A673 (cell line): Measurements from ENCODE around the gene ST3GAL4. TPM values are rescaled to one million over a fixed set of nuclear protein-coding genes. Genes with fewer than 3 reads are reported as not detected.

Source experiments
- BruUV-seq: library from RNA; stranded (reverse); fragments of 400-500 nt; replicated peaks from 2 replicates; lab custom pipeline; 2021; lab: Mats Ljungman, UMichigan
- CTCF ChIA-PET: fragments of 300-600 bp; sonication (Branson Sonifier 250); formaldehyde crosslinking; loops from one replicate; lab custom pipeline; 2022; ENCODE audit warnings: antibody characterized with exemption; lab: Charles Lee
- POLR2A ChIA-PET: fragments of 300-600 bp; sonication (Branson Sonifier 250); formaldehyde crosslinking; loops from one replicate; lab custom pipeline; 2022; ENCODE audit warnings: antibody characterized with exemption; ENCODE audit not compliant: low non-redundant PET; lab: Charles Lee
- DNase-seq: peaks from one replicate; pipeline ENCODE4 v3.0.0-alpha.2; 2015; ENCODE audit warnings: low spot score
- H3K27ac ChIP-seq: fragments of 200-600 bp; sonication (generic); 2 replicates; pipeline ENCODE4 v1.5.1; 2016; ENCODE audit warnings: mixed run types, low read depth, mild to moderate bottlenecking, mixed read lengths, antibody characterized with exemption, low read length; ENCODE audit not compliant: poor library complexity, severe bottlenecking
- H3K27me3 ChIP-seq: fragments of 200-600 bp; sonication (generic); replicated peaks from 2 replicates; pipeline ENCODE4 v1.6.1; 2017; ENCODE audit warnings: mixed run types, low read depth, mild to moderate bottlenecking, mixed read lengths, antibody characterized with exemption, low read length; ENCODE audit not compliant: insufficient read depth, poor library complexity
- H3K36me3 ChIP-seq: fragments of 200-600 bp; sonication (generic); 2 replicates; pipeline ENCODE4 v1.6.1; 2016; ENCODE audit warnings: mixed run types, mild to moderate bottlenecking, mixed read lengths, antibody characterized with exemption, low read length; ENCODE audit not compliant: insufficient read depth, poor library complexity, severe bottlenecking
- H3K4me1 ChIP-seq: fragments of 200-600 bp; sonication (generic); 2 replicates; pipeline ENCODE4 v1.6.1; 2017; ENCODE audit warnings: mixed run types, mild to moderate bottlenecking, mixed read lengths, antibody characterized with exemption, low read length; ENCODE audit not compliant: insufficient read depth, poor library complexity, severe bottlenecking
- H3K4me3 ChIP-seq: fragments of 200-600 bp; sonication (generic); 2 replicates; pipeline ENCODE4 v1.5.1; 2016; ENCODE audit warnings: low read depth, mixed run types, mild to moderate bottlenecking, mixed read lengths, low read length; ENCODE audit not compliant: poor library complexity, severe bottlenecking
- H3K9me3 ChIP-seq: fragments of 200-600 bp; sonication (generic); 2 replicates; pipeline ENCODE4 v1.6.1; 2016; ENCODE audit warnings: mixed run types, low read depth, mild to moderate bottlenecking, mixed read lengths, antibody characterized with exemption, low read length; ENCODE audit not compliant: poor library complexity, severe bottlenecking
- CTCF ChIP-seq: fragments of 300-800, 200-600 bp; sonication (generic); conservative IDR thresholded peaks from 2 replicates; pipeline ENCODE4 v1.5.1; 2017; ENCODE audit warnings: low read depth, mild to moderate bottlenecking, antibody characterized with exemption, low read length, moderate library complexity, mixed read lengths
- EZH2 ChIP-seq: fragments of 200-600 bp; sonication (generic); IDR thresholded peaks from 2 replicates; pipeline ENCODE4 v1.6.1; 2017; ENCODE audit warnings: borderline replicate concordance, low read depth, mild to moderate bottlenecking, mixed read lengths, antibody characterized with exemption, low read length; ENCODE audit not compliant: poor library complexity, severe bottlenecking
- intact Hi-C: fragments of 100-400 bp; cut with micrococcal nuclease; formaldehyde crosslinking; loops from one replicate; pipeline ENCODE4 v1.10.0; 2022; ENCODE audit not compliant: unreplicated experiment
- total RNA-seq: library from RNA; stranded (reverse); gene quantifications from 2 replicates; pipeline ENCODE4 v1.2.3, GENCODE V29; 2021

The ST3GAL4 gene
- total RNA-seq, 1 experiment from 2014 or later = 29.9 TPM

DNA sequence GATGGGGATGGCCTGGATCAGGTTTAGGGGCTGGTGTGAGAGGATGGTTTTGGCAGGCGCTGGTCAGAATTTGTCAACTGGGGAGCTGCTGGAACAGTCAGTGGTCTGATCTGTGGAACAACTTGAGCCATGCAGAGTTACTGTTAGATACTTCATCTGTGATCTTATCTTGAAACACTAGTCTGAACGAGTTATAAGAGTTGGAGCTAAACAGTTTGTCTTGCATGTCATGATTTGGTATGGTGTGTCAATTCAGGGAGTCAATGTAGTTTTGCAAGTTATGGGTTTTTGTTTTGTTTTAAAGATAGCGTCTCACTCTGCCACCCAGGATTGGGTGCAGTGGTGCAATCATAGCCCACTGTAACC, 54.1 kb downstream of the ST3GAL4 start:
- H3K27ac ChIP-seq = no peak overlapping the region

DNA sequence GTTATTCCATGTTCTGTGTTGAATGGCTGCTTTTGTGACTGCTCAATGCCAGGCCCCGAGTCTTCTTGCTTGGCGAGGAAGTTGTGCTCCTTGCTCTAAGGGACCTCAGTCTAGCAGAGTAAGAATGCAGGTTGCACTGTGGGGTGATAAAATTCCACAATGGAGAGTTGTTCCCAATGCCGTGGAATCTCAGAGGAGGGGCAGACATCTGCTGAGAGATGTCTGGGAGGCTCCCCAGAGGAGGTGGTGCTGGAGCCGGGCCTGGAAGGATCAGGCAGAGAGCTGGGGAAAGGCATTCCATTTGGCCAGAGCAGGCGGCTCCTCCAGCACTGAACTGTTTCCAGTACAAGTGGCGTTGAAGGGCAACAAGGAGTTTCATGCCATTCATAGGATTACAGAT, 55.2 kb downstream of the ST3GAL4 start:
- Histone ChIP-seq H3K27me3 (no peaks in the 10 kb centered on the region), H3K27ac (no peak overlapping the region), H3K4me1 (no peaks in the 10 kb centered on the region), H3K9me3 (no peaks in the 10 kb centered on the region), H3K4me3 (no peak overlapping the region), H3K36me3 (peaks cover 10% of the 10 kb centered on the region)
- CTCF ChIA-PET = no interaction called here
- BruUV-seq = no TSS peak
- DNase-seq = no peak
- POLR2A ChIA-PET = no interaction called here
- intact Hi-C loops = no loop called here
- TF ChIP-seq CTCF = no peak
- TF ChIP-seq EZH2 = no peak

More for the DNA sequence above, 54.1 kb downstream of the ST3GAL4 start:
- POLR2A ChIA-PET = no interaction called here
- no TSS peak for BruUV-seq
- H3K4me1 ChIP-seq = no peaks in the 10 kb centered on the region
- peaks cover 10% of the 10 kb centered on the region for H3K36me3 ChIP-seq
- TF ChIP-seq CTCF (no peak), EZH2 (no peak)
- H3K4me3 ChIP-seq = no peak overlapping the region
- CTCF ChIA-PET = no interaction called here
- intact Hi-C loops = no loop called here
- H3K9me3 ChIP-seq = no peaks in the 10 kb centered on the region
- no peak for DNase-seq
- no peaks in the 10 kb centered on the region for H3K27me3 ChIP-seq

- intact Hi-C loops = no loop called here
- CTCF ChIA-PET = no interaction called here
- no TSS peak for BruUV-seq
These were observed 56.5 kb downstream of the ST3GAL4 start for GRCh38 chr11:126411971-126412381.

DNA sequence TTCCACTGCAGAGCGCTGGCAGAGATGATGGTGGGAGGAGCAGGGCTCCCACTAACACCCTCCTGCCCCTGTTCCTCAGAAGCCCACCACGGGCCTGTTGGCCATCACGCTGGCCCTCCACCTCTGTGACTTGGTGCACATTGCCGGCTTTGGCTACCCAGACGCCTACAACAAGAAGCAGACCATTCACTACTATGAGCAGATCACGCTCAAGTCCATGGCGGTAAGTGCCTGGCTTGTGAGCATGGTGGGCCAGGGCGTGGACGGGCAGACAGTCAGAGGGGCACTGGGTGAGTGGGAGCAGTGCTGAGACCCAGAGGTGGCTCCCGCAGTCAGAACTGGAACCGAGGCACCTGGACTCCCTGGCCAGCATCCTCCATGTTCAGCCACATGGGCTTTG, 57.9 kb downstream of the ST3GAL4 start:
- H3K27ac ChIP-seq = no peak overlapping the region
- POLR2A ChIA-PET = interaction anchor here (0.6 kb wide), 1 partner anchor 64 kb away, joined by 3 read pairs; no protein-coding TSS in a partner anchor
- no peak for DNase-seq
- no peak overlapping the region for H3K4me3 ChIP-seq
- H3K4me1 ChIP-seq = peaks cover 3% of the 10 kb centered on the region
- BruUV-seq = no TSS peak
- no peaks in the 10 kb centered on the region for H3K27me3 ChIP-seq
- peaks cover 3% of the 10 kb centered on the region for H3K36me3 ChIP-seq
- CTCF ChIA-PET = no interaction called here
- intact Hi-C loops = no loop called here
- no peaks in the 10 kb centered on the region for H3K9me3 ChIP-seq
- TF ChIP-seq CTCF (no peak), EZH2 (no peak)

More at GRCh38 chr11:126411971-126412381, 56.5 kb downstream of the ST3GAL4 start:
- no peak overlapping the region for H3K27ac ChIP-seq
- no peak overlapping the region for H3K4me3 ChIP-seq
- H3K4me1 ChIP-seq = peaks cover 3% of the 10 kb centered on the region
- no peak for TF ChIP-seq EZH2
- H3K27me3 ChIP-seq = no peaks in the 10 kb centered on the region
- H3K36me3 ChIP-seq = peaks cover 10% of the 10 kb centered on the region
- POLR2A ChIA-PET = interaction anchor here (0.5 kb wide), 1 partner anchor 26 kb away, joined by 5 read pairs; no protein-coding TSS in a partner anchor
- DNase-seq = no peak
- no peaks in the 10 kb centered on the region for H3K9me3 ChIP-seq
